GM12874 (cell line): Measurements from ENCODE around the gene CHRNG.

ENCODE experiments used
- TF ChIP-seq, protein P1 (sequence below): IDR thresholded peaks from 2 replicates; pipeline ENCODE4 v1.5.1; 2011; ENCODE audit warnings: low read depth, mild to moderate bottlenecking, control low read depth, low read length, moderate library complexity; ENCODE audit not compliant: insufficient read depth

The CHRNG gene

DNA sequence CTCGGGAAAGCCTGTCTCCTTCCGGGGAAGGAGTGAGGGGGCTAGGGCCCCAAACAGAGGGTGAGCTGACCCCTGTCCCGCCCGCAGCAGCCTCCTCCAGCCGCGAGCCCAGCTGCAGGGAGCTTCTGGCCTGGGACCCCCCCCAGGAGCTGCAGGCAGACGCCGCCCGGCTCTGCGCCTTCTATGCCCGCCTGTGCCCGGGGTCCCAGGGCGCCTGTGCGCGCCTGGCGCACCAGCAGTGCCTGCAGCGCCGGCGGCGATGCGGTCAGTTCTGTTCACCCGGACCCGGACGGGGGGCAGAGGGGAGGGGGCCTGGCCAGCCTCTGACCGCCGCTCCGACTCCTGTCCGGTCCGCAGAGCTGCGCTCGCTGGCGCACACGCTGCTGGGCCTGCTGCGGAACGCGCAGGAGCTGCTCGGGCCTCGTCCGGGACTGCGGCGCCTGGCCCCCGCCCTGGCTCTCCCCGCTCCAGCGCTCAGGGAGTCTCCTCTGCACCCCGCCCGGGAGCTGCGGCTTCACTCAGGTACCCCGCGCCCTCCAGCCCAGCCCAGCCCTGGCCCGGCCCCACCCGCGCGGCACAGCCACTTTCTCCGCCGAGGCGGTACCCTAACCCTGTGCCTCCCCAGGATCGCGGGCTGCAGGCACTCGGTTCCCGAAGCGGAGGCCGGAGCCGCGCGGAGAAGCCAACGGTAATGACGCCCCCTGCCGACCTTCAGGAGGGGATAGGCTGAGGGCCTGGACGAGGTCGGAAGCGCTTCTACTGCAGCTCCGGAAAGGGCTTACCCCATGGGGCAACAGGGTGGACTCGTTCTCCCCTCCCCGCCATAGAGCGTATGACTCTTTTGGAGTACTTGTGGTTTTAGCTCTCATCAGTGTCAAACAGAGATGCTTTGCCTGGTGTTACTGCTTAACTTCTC lies 15.6 kb upstream of the CHRNG start:
- TF ChIP-seq, protein P1, sequence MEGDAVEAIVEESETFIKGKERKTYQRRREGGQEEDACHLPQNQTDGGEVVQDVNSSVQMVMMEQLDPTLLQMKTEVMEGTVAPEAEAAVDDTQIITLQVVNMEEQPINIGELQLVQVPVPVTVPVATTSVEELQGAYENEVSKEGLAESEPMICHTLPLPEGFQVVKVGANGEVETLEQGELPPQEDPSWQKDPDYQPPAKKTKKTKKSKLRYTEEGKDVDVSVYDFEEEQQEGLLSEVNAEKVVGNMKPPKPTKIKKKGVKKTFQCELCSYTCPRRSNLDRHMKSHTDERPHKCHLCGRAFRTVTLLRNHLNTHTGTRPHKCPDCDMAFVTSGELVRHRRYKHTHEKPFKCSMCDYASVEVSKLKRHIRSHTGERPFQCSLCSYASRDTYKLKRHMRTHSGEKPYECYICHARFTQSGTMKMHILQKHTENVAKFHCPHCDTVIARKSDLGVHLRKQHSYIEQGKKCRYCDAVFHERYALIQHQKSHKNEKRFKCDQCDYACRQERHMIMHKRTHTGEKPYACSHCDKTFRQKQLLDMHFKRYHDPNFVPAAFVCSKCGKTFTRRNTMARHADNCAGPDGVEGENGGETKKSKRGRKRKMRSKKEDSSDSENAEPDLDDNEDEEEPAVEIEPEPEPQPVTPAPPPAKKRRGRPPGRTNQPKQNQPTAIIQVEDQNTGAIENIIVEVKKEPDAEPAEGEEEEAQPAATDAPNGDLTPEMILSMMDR, result 0 out of 2 replicates have a peak, but pooled peaks have one; percentile 14

DNA sequence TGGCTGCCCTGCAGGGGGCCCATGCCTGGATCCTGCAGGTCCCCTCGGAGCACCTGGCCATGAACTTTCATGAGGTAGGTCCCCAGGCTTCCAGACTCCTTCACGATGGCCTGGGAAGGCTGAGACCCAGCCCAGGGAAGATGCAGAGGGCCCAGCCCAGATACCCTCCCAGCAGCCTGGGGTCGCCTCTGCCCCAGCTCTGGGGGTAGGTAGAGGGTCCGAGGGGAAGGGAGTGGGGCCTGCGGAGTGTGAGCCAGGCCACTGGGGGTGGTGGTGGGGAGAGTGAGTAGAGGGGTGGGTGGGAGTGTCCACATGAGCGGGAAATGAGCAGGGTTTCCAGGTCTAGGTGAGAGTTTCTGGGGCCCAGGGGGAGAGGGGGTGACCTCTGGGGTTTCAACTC lies 14.7 kb upstream of the CHRNG start:
- TF ChIP-seq, protein P1, result no peak

DNA sequence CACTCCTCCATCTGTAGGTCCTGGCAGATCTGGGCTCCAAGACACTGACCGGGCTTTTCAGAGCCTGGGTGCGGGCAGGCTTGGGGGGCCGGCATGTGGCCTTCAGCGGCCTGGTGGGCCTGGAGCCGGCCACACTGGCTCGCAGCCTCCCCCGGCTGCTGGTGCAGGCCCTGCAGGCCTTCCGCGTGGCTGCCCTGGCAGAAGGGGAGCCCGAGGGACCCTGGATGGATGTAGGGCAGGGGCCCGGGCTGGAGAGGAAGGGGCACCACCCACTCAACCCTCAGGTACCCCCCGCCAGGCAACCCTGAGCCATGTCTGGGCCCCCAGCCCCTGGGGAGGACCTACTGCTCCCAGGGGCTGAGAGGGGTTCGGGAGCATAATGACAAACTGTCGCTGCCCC lies 14.3 kb upstream of the CHRNG start:
- TF ChIP-seq, protein P1, result no peak

DNA sequence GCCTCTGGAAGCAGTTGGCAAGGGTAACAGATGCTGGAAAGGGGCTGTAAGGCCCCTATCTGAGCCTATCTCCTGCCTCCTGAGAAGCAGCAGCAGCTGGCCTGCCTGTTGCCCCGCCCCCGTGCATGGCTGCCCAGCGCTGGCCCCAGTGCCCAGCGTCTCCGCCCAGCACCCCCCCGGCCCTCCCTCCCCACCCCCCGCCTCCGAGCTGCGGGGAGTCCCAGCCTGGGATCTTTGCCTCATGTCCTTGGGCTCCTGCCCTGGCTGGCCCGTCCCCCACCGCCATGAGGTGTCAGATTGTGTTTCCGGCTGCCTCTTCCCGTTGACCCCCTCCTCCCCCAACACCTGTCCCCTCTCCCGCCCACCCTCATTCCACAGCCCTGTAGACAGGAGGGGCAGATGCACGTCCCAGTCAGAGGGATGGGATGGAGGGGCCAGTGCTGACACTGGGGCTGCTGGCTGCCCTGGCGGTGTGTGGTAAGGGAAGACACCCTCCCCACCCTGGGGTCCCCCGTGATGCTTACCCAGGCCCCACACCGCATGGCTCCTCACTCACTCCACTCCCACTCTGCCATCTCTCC lies 13.6 kb upstream of the CHRNG start, which contains the start of gene CHRND:
Gene CHRND, plus strand, starts transcription at position 370 of the 581 bp plus-strand sequence. Its CDS starts 56 bp downstream, at position 426.
- TF ChIP-seq, protein P1, result no peak

DNA sequence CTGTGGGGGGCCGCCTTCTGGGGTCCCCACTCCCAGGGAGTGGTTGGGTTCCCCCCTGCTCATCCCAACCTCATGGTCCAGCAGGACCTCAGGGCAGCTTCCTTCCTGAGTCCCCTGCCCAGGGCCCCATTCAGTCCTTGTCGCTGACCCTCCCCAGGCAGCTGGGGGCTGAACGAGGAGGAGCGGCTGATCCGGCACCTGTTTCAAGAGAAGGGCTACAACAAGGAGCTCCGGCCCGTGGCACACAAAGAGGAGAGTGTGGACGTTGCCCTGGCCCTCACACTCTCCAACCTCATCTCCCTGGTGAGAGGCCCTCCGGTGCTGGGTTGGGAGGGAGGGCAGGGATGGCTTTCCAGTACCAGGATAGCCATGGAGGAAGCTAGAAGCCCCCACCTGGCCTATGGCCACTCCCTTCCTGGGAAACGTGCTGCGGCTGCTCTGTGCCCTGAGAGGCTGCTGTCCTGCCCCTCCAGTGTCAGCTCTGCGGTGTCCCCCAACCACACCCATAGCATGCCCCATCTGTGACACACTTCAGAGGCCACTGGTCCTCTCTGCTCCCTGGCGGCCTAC lies 13.0 kb upstream of the CHRNG start:
- TF ChIP-seq, protein P1, result no peak

DNA sequence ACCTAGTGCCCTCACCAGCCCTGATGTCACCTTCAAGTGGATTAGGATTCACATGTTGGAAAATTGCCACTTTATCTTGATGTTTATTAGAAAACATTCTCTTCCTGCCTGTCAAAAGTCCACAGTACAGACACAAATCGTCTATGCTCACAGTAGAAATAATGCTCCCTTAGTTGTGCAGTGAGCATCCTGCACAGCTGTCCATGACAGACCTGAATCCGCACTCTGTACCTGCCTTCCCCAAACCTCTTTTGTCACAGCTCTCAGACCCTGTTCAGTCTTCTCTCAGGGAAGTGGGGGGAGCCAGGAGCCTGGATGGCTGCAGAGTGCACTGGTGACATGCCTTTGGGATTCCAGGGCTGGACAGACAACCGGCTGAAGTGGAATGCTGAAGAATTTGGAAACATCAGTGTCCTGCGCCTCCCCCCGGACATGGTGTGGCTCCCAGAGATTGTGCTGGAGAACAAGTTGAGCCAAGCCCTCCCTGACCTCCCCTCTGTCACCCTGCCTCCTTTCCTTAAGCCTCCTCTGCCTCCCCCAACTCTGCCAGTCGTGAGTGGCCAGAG lies 11.5 kb upstream of the CHRNG start:
- TF ChIP-seq, protein P1, result no peak
